Neural cell (in vitro differentiated cells): ENCODE results near the gene SPATA2L. TPM values are rescaled to one million over a fixed set of nuclear protein-coding genes. Genes with fewer than 3 reads are reported as not detected.
"Not testable (repeated sequence)": the region's sequence is repeated elsewhere in the genome, so short reads cannot be mapped to it uniquely, and the experiment has no call there.

Source experiments
- H2AFZ ChIP-seq: fragments of 200-600, 300-800 bp; sonication (generic), shearing (Covaris generic); 2 replicates; pipeline ENCODE4 v1.6.0; 2014; ENCODE audit warnings: low read depth, mild to moderate bottlenecking, antibody characterized with exemption, low read length, moderate library complexity
- H3F3A ChIP-seq: fragments of 200-600 bp; shearing (Covaris generic); 2 replicates; pipeline ENCODE4 v1.6.1; 2016; ENCODE audit warnings: mild to moderate bottlenecking, moderate library complexity, mixed read lengths, antibody characterized with exemption, low read length; ENCODE audit not compliant: insufficient read depth, poor library complexity, severe bottlenecking
- H3K27ac ChIP-seq: fragments of 200-600, 300-800 bp; sonication (generic), shearing (Covaris generic); 2 replicates; pipeline ENCODE4 v1.5.1; 2014; ENCODE audit warnings: mild to moderate bottlenecking, low read length, moderate library complexity
- H3K27me3 ChIP-seq: fragments of 300-800, 200-600 bp; sonication (generic), shearing (Covaris generic); 2 replicates; pipeline ENCODE4 v1.6.0; 2014; ENCODE audit warnings: mild to moderate bottlenecking, low read depth, low read length, moderate library complexity; ENCODE audit not compliant: insufficient read depth
- H3K36me3 ChIP-seq: fragments of 300-800, 200-600 bp; sonication (generic), shearing (Covaris generic); 2 replicates; pipeline ENCODE4 v1.5.1; 2014; ENCODE audit warnings: mild to moderate bottlenecking, antibody characterized with exemption, low read length, moderate library complexity; ENCODE audit not compliant: insufficient read depth
- H3K4me2 ChIP-seq: fragments of 300-800, 200-600 bp; sonication (generic), shearing (Covaris generic); 2 replicates; pipeline ENCODE4 v1.6.0; 2014; ENCODE audit warnings: mild to moderate bottlenecking, low read length
- H3K4me3 ChIP-seq: fragments of 300-800, 200-600 bp; sonication (generic), shearing (Covaris generic); 2 replicates; pipeline ENCODE4 v1.5.1; 2014; ENCODE audit warnings: mild to moderate bottlenecking, low read length, moderate library complexity
- H3K79me2 ChIP-seq: fragments of 200-600 bp; shearing (Covaris generic); replicated peaks from 2 replicates; pipeline ENCODE4 v1.6.0; 2014; ENCODE audit warnings: mild to moderate bottlenecking, low read length, moderate library complexity; ENCODE audit not compliant: insufficient read depth
- H3K9ac ChIP-seq: fragments of 300-800, 200-600 bp; sonication (generic), shearing (Covaris generic); 2 replicates; pipeline ENCODE4 v1.6.1; 2016; ENCODE audit warnings: mild to moderate bottlenecking, low read length, mixed read lengths
- H3K9me2 ChIP-seq: fragments of 200-600 bp; shearing (Covaris generic); 2 replicates; pipeline ENCODE4 v1.6.1; 2016; ENCODE audit warnings: mild to moderate bottlenecking, low read length, mixed read lengths; ENCODE audit not compliant: insufficient read depth
- H3K9me3 ChIP-seq: fragments of 200-600, 300-800 bp; sonication (generic), shearing (Covaris generic); 2 replicates; pipeline ENCODE4 v1.6.1; 2016; ENCODE audit warnings: mild to moderate bottlenecking, mixed run types, low read length, moderate library complexity, mixed read lengths
- H4K20me1 ChIP-seq: fragments of 200-600 bp; shearing (Covaris generic); 2 replicates; pipeline ENCODE4 v1.6.1; 2016; ENCODE audit warnings: mild to moderate bottlenecking, mixed run types; ENCODE audit not compliant: insufficient read depth
- CTCF ChIP-seq: fragments of 450-650 bp; IDR thresholded peaks from 2 replicates; pipeline ENCODE4 v1.5.1; 2014; ENCODE audit warnings: antibody characterized with exemption, mild to moderate bottlenecking, moderate library complexity; ENCODE audit not compliant: poor library complexity, severe bottlenecking
- EP300 ChIP-seq: fragments of 450-650 bp; conservative IDR thresholded peaks from 2 replicates; pipeline ENCODE4 v1.6.1; 2014; ENCODE audit warnings: antibody characterized with exemption, mild to moderate bottlenecking, moderate library complexity; ENCODE audit not compliant: poor library complexity, severe bottlenecking
- EZH2 ChIP-seq: fragments of 200-600, 300-800 bp; shearing (Covaris generic), sonication (generic); IDR thresholded peaks from 2 replicates; pipeline ENCODE4 v1.6.1; 2014; ENCODE audit warnings: antibody characterized with exemption, low read length, borderline replicate concordance, mild to moderate bottlenecking; ENCODE audit not compliant: insufficient read depth, poor library complexity, severe bottlenecking
- MXI1 ChIP-seq: fragments of 450-650 bp; conservative IDR thresholded peaks from 2 replicates; pipeline ENCODE4 v1.6.1; 2014; ENCODE audit warnings: antibody characterized with exemption, mild to moderate bottlenecking; ENCODE audit not compliant: poor library complexity, severe bottlenecking
- POLR2AphosphoS5 ChIP-seq: IDR thresholded peaks from 2 replicates; pipeline ENCODE4 v1.6.1; 2012
- RAD21 ChIP-seq: fragments of 450-650 bp; conservative IDR thresholded peaks from 2 replicates; pipeline ENCODE4 v1.6.1; 2014; ENCODE audit warnings: antibody characterized with exemption, mild to moderate bottlenecking, moderate library complexity
- REST ChIP-seq: IDR thresholded peaks from 2 replicates; pipeline ENCODE4 v1.6.1; 2012; ENCODE audit warnings: borderline replicate concordance
- SMC3 ChIP-seq: fragments of 450-650 bp; conservative IDR thresholded peaks from 2 replicates; pipeline ENCODE4 v1.6.1; 2014; ENCODE audit warnings: antibody characterized with exemption, mild to moderate bottlenecking, moderate library complexity; ENCODE audit not compliant: poor library complexity
- TAF1 ChIP-seq: IDR thresholded peaks from 2 replicates; pipeline ENCODE4 v1.6.1; 2012; ENCODE audit warnings: low read depth
- polyA plus RNA-seq: library from polyadenylated mRNA; depleted of rRNA; stranded (reverse); fragments of >200 nt; gene quantifications from 2 replicates; pipeline ENCODE4 v1.2.3, GENCODE V29; 2014

The SPATA2L gene
- polyA plus RNA-seq, 1 donor from 2014 or later, result 39.1 TPM

GRCh38 chr16:89690392-89690901, 11.1 kb downstream of the SPATA2L start:
- Histone ChIP-seq H3K79me2 (no peaks in the 10 kb centered on the region), H4K20me1 (no peaks in the 10 kb centered on the region), H3K4me3 (no peak overlapping the region), H2AFZ (no peak overlapping the region), H3K27me3 (no peaks in the 10 kb centered on the region), H3K27ac (no peak overlapping the region), H3K36me3 (no peaks in the 10 kb centered on the region), H3F3A (no peaks in the 10 kb centered on the region), H3K9me3 (no peaks in the 10 kb centered on the region), H3K9ac (no peak overlapping the region), H3K9me2 (no peaks in the 10 kb centered on the region), H3K4me2 (no peak overlapping the region)
- TF ChIP-seq TAF1 (no peak), REST (no peak), EZH2 (no peak), RAD21 (no peak), POLR2AphosphoS5 (no peak)

- not testable (repeated sequence) for H3K79me2 ChIP-seq, H3K9me3 ChIP-seq, H3K9me2 ChIP-seq, H2AFZ ChIP-seq, H3K27ac ChIP-seq, H3K4me2 ChIP-seq, H3K4me3 ChIP-seq, H3K27me3 ChIP-seq, H4K20me1 ChIP-seq, H3F3A ChIP-seq, H3K36me3 ChIP-seq, H3K9ac ChIP-seq
Measured at GRCh38 chr16:89689621-89690020, 11.9 kb downstream of the SPATA2L start.

GRCh38 chr16:89689142-89689541, 12.4 kb downstream of the SPATA2L start:
- H3K9me3 ChIP-seq, result no peaks in the 10 kb centered on the region
- H3K27me3 ChIP-seq, result no peaks in the 10 kb centered on the region
- H3K9ac ChIP-seq, result no peak overlapping the region
- no peaks in the 10 kb centered on the region for H3F3A ChIP-seq
- no peak for TF ChIP-seq EZH2
- TF ChIP-seq POLR2AphosphoS5, result no peak
- TF ChIP-seq REST, result no peak
- no peak for TF ChIP-seq EP300
- TF ChIP-seq SMC3, result no peak
- no peak for TF ChIP-seq CTCF
- TF ChIP-seq RAD21, result no peak
- TF ChIP-seq MXI1, result no peak
- no peak for TF ChIP-seq TAF1
- H2AFZ ChIP-seq, result no peak overlapping the region
- no peaks in the 10 kb centered on the region for H3K36me3 ChIP-seq
- no peaks in the 10 kb centered on the region for H4K20me1 ChIP-seq
- H3K9me2 ChIP-seq, result no peaks in the 10 kb centered on the region
- no peak overlapping the region for H3K4me3 ChIP-seq
- no peaks in the 10 kb centered on the region for H3K79me2 ChIP-seq
- H3K4me2 ChIP-seq, result no peak overlapping the region
- H3K27ac ChIP-seq, result no peak overlapping the region
